RWPE2 (cell line): ENCODE results near the gene ANKZF1.

Experiments
- ATAC-seq: fragments of 200-7000 bp; cut with Tn5 transposase; 3 replicates; pipeline ENCODE4 v1.9.1; 2021; ENCODE audit warnings: low read depth
- DNase-seq: peaks from one replicate; pipeline ENCODE4 v3.0.0-alpha.2; 2020; ENCODE audit warnings: low spot score
- H3K27ac ChIP-seq: fragments of 450-650 bp; 2 replicates; pipeline ENCODE4 v1.5.1; 2017; ENCODE audit warnings: mild to moderate bottlenecking; ENCODE audit not compliant: poor library complexity, severe bottlenecking
- H3K27me3 ChIP-seq: fragments of 250-450 bp; sonication (Bioruptor Pico); 2 replicates; pipeline ENCODE4 v1.5.1; 2021; ENCODE audit warnings: mild to moderate bottlenecking, moderate library complexity; ENCODE audit not compliant: insufficient read depth, poor library complexity, severe bottlenecking
- H3K36me3 ChIP-seq: fragments of 250-450 bp; sonication (Bioruptor Pico); 2 replicates; pipeline ENCODE4 v1.5.1; 2020; ENCODE audit warnings: low read depth, mild to moderate bottlenecking, moderate library complexity
- H3K4me1 ChIP-seq: fragments of 250-450 bp; sonication (Bioruptor Pico); 2 replicates; pipeline ENCODE4 v1.5.1; 2021; ENCODE audit warnings: mild to moderate bottlenecking, moderate library complexity; ENCODE audit not compliant: insufficient read depth, poor library complexity, severe bottlenecking
- H3K4me3 ChIP-seq: fragments of 250-450 bp; sonication (Bioruptor Pico); 2 replicates; pipeline ENCODE4 v1.5.1; 2021; ENCODE audit warnings: mild to moderate bottlenecking, moderate library complexity; ENCODE audit not compliant: severe bottlenecking
- H3K9me3 ChIP-seq: fragments of 250-450 bp; sonication (Bioruptor Pico); 2 replicates; pipeline ENCODE4 v1.5.1; 2021; ENCODE audit warnings: mild to moderate bottlenecking, moderate library complexity; ENCODE audit not compliant: severe bottlenecking
- TF ChIP-seq, protein P1 (sequence below): fragments of 450-650 bp; IDR thresholded peaks from one replicate; pipeline ENCODE4 v1.5.1; 2017; ENCODE audit warnings: mild to moderate bottlenecking, moderate library complexity; ENCODE audit not compliant: poor library complexity, severe bottlenecking

ANKZF1 gene

DNA sequence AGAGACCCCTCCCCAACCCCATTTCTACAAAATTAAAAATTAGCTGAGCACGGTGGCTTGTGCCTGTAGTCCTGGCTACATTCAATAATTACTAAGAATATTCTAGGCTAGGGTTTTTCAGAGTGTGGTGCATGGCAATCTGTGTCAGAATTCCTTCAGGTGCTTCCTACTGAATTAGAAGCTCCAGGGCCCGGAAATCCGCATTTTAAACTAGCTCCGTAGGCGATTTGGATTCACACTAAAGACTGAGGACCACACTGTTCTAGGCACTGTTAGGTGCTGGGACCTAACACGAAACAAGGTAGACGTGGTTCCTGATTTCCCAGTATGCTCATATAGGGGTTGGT is 23.7 kb upstream of the ANKZF1 start:
- no peak for ATAC-seq
- Histone ChIP-seq H3K9me3 (no peaks in the 10 kb centered on the region), H3K36me3 (peaks cover 8% of the 10 kb centered on the region), H3K27ac (peak overlapping the region; percentile 58), H3K4me1 (peaks cover 7% of the 10 kb centered on the region), H3K27me3 (no peaks in the 10 kb centered on the region), H3K4me3 (peak overlapping the region; percentile 43)
- TF ChIP-seq, protein P1, sequence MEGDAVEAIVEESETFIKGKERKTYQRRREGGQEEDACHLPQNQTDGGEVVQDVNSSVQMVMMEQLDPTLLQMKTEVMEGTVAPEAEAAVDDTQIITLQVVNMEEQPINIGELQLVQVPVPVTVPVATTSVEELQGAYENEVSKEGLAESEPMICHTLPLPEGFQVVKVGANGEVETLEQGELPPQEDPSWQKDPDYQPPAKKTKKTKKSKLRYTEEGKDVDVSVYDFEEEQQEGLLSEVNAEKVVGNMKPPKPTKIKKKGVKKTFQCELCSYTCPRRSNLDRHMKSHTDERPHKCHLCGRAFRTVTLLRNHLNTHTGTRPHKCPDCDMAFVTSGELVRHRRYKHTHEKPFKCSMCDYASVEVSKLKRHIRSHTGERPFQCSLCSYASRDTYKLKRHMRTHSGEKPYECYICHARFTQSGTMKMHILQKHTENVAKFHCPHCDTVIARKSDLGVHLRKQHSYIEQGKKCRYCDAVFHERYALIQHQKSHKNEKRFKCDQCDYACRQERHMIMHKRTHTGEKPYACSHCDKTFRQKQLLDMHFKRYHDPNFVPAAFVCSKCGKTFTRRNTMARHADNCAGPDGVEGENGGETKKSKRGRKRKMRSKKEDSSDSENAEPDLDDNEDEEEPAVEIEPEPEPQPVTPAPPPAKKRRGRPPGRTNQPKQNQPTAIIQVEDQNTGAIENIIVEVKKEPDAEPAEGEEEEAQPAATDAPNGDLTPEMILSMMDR = no peak
- no peak for DNase-seq

DNA sequence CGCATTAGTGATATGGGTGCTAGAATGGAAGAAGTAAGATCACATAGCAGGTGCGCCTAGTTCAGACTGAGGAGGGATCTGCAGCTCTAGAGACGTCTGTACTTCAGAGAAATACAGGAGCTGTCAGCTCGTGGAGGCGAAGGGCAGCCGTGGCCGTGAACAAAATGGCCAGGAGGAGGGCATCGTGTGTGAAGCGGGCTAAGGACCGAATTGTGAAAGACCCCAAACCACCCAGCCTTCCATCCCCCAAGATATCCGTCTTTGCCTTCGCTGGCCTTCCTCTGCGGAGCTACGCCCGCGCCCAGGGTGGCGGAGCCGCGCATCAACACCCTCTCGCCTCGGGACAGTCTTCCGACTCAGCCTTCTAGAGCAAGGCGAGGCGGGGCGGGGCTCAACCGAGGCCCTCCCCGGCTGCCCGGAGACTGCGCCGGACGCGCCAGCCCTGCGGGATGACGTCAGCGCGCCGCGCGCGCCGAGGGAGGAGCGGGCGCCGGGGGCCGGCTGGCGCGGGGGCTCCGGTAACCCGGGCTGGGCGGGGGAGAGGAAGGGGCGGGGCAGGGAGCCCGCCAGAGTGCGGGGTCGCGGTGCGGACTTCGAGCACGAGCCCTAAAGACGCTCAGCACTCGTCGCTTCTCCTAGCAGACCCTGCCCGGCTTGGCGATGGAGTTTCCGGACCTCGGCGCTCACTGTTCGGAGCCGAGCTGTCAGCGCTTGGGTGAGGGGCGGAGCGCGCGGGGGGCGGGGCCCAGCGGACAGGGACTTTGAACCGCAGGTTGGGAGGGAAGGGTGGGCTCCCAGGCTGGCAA is 23.1 kb upstream of the ANKZF1 start, which contains the start of gene ZFAND2B:
TSS of gene ZFAND2B (plus strand) at position 455 of the 806 bp plus-strand sequence. CDS start at position 661, 206 bp downstream.
- peak; percentile 96 for ATAC-seq
- H3K27ac ChIP-seq = peak within 1 kb of the TSS; percentile 58
- peak; percentile 92 for DNase-seq
- H3K4me1 ChIP-seq = peaks cover 7% of the 10 kb centered on the region
- TF ChIP-seq, protein P1 = no peak
- H3K4me3 ChIP-seq = peak within 1 kb of the TSS; percentile 43
- no peaks in the 10 kb centered on the region for H3K9me3 ChIP-seq
- no peaks in the 10 kb centered on the region for H3K27me3 ChIP-seq
- peaks cover 8% of the 10 kb centered on the region for H3K36me3 ChIP-seq

DNA sequence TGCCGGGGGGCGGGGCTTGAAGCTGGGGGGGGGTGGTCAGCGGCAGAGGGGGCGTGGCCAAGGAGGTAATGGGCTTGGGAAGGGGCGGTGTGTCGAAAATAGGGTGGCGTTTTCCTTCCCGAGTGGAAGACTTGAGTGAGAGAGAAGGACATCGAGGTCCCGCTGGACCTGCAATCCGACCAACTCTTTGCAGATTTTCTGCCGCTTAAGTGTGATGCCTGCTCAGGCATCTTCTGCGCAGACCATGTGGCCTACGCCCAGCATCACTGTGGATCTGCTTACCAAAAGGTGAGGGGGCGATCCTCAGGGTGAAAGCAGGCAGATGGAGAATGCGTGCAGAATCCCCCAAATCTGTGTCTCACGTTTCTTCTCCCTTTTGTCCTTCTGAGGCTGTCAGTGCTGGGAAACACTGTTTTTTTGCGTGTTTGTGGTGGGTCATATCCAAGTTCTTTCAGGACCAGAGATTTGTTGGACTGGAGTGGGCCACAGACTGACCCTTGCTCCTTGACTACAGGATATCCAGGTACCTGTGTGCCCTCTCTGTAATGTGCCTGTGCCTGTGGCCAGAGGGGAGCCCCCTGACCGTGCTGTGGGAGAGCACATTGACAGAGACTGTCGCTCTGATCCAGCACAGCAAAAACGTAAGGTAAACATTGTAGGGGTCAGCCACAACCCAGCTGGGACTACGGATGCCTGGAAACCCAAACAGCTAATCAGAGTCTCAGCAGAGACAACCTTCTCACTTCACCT is 22.3 kb upstream of the ANKZF1 start:
- TF ChIP-seq, protein P1 = no peak
- Histone ChIP-seq H3K4me3 (peak overlapping the region; percentile 43), H3K27ac (peak overlapping the region; percentile 58), H3K36me3 (peaks cover 14% of the 10 kb centered on the region), H3K4me1 (peaks cover 7% of the 10 kb centered on the region), H3K27me3 (no peaks in the 10 kb centered on the region), H3K9me3 (no peaks in the 10 kb centered on the region)
- peak; percentile 1; the same call in 2 of the 3 replicates for ATAC-seq
- DNase-seq = no peak

DNA sequence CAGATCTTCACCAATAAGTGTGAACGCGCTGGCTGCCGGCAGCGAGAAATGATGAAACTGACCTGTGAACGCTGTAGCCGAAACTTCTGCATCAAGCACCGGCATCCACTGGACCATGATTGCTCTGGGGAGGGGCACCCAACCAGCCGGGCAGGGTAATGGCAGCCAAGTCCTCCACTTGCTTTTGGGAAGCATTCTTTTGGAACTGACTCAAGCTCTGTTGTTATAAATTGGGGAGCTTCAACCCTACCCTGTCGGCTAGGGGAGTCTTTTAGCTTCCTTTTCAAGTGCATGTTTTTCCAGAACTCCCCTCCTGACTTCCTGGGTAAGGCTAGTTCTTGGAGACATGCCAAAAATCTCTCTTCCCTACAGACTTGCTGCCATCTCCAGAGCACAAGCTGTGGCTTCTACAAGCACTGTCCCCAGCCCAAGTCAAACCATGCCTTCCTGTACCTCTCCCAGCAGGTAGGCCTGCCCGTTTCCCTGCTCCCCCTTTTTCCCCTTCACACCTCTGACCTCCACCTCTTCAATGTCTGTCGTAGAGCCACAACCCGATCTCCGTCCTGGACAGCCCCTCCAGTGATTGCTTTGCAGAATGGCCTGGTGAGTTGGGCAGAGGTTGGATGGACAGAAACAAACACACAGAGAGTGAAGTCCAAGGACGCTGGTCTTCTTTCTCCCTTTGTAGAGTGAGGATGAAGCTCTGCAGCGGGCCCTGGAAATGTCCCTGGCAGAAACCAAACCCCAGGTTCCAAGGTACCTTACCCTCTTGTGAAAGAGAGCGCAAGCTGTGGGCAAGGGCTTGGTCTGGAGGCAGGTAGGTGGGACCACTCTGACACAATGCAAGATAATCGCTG is 21.5 kb upstream of the ANKZF1 start:
- Histone ChIP-seq H3K4me1 (peaks cover 7% of the 10 kb centered on the region), H3K4me3 (no peak overlapping the region), H3K27ac (peak overlapping the region; percentile 58), H3K9me3 (no peaks in the 10 kb centered on the region), H3K36me3 (peaks cover 21% of the 10 kb centered on the region), H3K27me3 (no peaks in the 10 kb centered on the region)
- DNase-seq (no peak), ATAC-seq (no peak)
- TF ChIP-seq, protein P1 = no peak
